ENCODE results near the gene TIMM23. TPM values are rescaled to one million over a fixed set of nuclear protein-coding genes. Genes with fewer than 3 reads are reported as not detected.
A peak's percentile ranks its signal among the peaks of the same experiment; 100 is the strongest.
"Not testable (repeated sequence)": the region's sequence is repeated elsewhere in the genome, so short reads cannot be mapped to it uniquely, and the experiment has no call there.

TIMM23 gene
- polyA plus RNA-seq, 2 donors, result 56.7 to 62.1 TPM

DNA sequence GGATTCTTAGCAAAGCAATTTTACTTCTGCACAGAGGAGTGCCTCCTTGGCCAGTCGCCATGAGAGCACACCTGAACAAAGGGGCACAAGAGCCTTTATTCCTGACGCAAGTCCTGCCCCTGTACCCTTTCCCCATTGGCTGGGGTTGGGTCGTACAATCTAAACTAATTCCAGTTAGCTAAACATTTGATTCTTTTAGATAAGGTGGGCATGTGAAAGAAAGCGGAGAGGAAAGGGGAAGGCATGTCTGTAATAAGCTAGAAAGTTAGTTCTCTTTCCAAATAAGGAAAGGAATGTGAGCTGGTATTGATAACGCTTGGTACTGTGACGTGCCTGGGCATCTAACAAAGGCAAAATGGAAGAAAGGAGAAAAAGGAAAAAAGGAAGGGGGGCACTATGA is 15.7 kb upstream of the TIMM23 start:
- not testable (repeated sequence) for H3K36me3 ChIP-seq (ENCODE audit: control insufficient read depth in 2 of 2, insufficient read depth in 2 of 2, low read length in 1 of 2); H3K4me3 ChIP-seq (ENCODE audit: low read depth in 1 of 2, low read length in 2 of 2); H3K27me3 ChIP-seq (ENCODE audit: control insufficient read depth in 1 of 2, insufficient read depth in 2 of 2, low read length in 2 of 2); H3K27ac ChIP-seq (ENCODE audit: low read depth in 2 of 2, low read length in 1 of 2); H3K9me3 ChIP-seq (ENCODE audit: control insufficient read depth in 2 of 2, insufficient read depth in 1 of 2, low read depth in 1 of 2, low read length in 1 of 2); H3K4me1 ChIP-seq (ENCODE audit: control insufficient read depth in 2 of 2, insufficient read depth in 2 of 2, low read length in 1 of 2)
- WGBS, 2 donors, result 68 to 81% methylated on average over 3 to 5 of the region's 6 CpGs

DNA sequence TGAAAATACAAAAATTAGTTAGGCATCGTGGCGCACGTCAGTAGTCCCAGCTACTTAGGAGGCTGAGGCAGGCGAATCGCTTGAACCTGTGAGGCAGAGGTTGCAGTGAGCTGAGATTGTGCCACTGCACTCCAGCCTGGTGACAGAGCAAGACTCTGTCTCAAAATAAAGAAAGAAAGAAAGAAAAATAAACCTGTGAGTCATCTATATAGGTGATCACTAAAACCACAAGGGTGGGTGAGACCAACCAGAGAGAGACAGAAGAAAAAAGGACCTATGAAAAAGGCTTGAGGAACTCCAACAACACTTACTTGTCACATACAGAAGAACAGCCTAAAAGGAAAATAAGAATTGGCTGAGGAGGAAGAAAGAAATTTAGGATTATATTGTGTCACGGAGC is 14.4 kb upstream of the TIMM23 start:
- not testable (repeated sequence) for H3K27ac ChIP-seq (ENCODE audit: low read depth in 2 of 2, low read length in 1 of 2); H3K4me1 ChIP-seq (ENCODE audit: control insufficient read depth in 2 of 2, insufficient read depth in 2 of 2, low read length in 1 of 2); H3K36me3 ChIP-seq (ENCODE audit: control insufficient read depth in 2 of 2, insufficient read depth in 2 of 2, low read length in 1 of 2); H3K4me3 ChIP-seq (ENCODE audit: low read depth in 1 of 2, low read length in 2 of 2); H3K9me3 ChIP-seq (ENCODE audit: control insufficient read depth in 2 of 2, insufficient read depth in 1 of 2, low read depth in 1 of 2, low read length in 1 of 2); H3K27me3 ChIP-seq (ENCODE audit: control insufficient read depth in 1 of 2, insufficient read depth in 2 of 2, low read length in 2 of 2)
- WGBS, 2 donors, result 96 to 97% methylated on average over 6 of the region's 6 CpGs

DNA sequence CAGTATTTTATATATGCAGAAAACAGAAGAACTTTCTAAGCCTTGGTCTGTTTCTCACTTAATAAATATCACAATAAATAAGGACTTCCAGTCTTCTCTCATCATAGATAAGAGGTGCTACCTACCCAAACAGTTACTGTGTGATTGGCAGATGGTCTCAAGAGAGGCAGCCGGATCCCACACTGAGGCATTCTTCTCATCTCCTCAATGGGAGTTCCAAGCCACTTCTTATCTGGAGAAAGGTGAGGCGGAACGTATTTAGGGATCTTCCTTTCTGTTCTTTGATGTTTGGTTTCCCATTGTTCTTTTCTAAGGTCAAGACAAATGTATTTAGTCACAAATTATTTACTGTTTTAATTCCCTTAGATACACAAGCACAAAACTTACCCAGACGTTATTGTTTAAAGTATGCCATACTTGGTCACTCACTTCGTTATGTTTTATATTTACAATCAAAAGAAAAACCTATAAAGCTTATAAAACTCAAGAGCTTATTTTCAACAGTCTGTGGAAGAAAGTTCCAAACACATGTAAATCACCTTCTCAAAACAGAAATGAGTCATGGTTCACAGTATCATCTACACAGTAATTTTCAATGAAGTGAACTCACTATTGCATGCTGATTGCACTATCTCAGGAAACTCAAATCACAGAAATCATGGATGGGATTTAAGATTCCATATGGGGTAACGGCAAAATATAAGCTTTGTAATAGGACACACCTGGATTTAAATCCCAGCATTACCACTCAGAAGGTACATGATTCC is 9.4 kb upstream of the TIMM23 start:
- not testable (repeated sequence) for H3K4me3 ChIP-seq (ENCODE audit: low read depth in 1 of 2, low read length in 2 of 2); H3K4me1 ChIP-seq (ENCODE audit: control insufficient read depth in 2 of 2, insufficient read depth in 2 of 2, low read length in 1 of 2); H3K27me3 ChIP-seq (ENCODE audit: control insufficient read depth in 1 of 2, insufficient read depth in 2 of 2, low read length in 2 of 2); H3K36me3 ChIP-seq (ENCODE audit: control insufficient read depth in 2 of 2, insufficient read depth in 2 of 2, low read length in 1 of 2); H3K9me3 ChIP-seq (ENCODE audit: control insufficient read depth in 2 of 2, insufficient read depth in 1 of 2, low read depth in 1 of 2, low read length in 1 of 2); H3K27ac ChIP-seq (ENCODE audit: low read depth in 2 of 2, low read length in 1 of 2)
- 81 to 84% methylated on average over 6 of the region's 6 CpGs for WGBS, 2 donors

DNA sequence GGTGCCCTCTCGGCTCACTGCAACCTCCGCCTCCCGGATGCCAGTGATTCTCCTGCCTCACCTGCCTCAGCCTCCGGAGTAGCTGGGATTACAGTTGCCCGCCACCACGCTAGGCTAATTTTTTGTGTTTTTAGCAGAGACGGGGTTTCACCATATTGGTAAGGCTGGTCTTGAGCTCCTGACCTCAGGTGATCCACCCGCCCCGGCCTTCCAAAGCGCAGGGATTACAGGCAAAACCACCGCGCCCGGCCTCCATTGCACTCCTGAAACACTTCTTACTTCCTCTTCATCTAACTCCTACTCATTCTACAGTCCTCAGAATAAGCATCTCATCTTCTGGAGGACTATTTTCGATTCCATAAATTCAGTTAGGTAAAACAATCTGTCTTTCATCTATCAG is 1.3 kb upstream of the TIMM23 start:
- not testable (repeated sequence) for H3K4me1 ChIP-seq (ENCODE audit: control insufficient read depth in 2 of 2, insufficient read depth in 2 of 2, low read length in 1 of 2); H3K36me3 ChIP-seq (ENCODE audit: control insufficient read depth in 2 of 2, insufficient read depth in 2 of 2, low read length in 1 of 2); H3K9me3 ChIP-seq (ENCODE audit: control insufficient read depth in 2 of 2, insufficient read depth in 1 of 2, low read depth in 1 of 2, low read length in 1 of 2); H3K27ac ChIP-seq (ENCODE audit: low read depth in 2 of 2, low read length in 1 of 2); H3K27me3 ChIP-seq (ENCODE audit: control insufficient read depth in 1 of 2, insufficient read depth in 2 of 2, low read length in 2 of 2)
- peak overlapping the region in 1 of 2 donors; percentile 82 for H3K4me3 ChIP-seq (ENCODE audit: low read depth in 1 of 2, low read length in 2 of 2)
- WGBS, 2 donors, result 35 to 45% methylated on average over 14 of the region's 14 CpGs

DNA sequence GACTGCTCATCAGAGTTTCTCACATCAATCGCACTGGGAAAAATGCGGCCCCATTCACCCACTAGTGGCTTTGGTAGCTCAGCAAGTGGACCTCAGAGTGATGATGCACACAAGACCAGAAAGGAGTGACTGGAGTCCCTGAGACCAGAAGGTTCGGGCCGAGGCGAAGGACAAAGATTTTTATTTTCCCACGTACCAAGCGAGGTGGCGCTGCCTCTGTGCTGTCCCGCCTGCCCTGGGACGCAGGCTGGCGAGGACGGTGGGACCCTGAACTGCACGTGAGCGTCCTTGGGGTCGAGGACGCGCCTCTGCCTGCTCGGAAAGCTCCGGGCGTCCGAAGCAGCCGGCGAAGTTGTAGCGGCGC is 565 bp upstream of the TIMM23 start:
- H3K27ac ChIP-seq (ENCODE audit: low read depth in 2 of 2, low read length in 1 of 2); H3K9me3 ChIP-seq (ENCODE audit: control insufficient read depth in 2 of 2, insufficient read depth in 1 of 2, low read depth in 1 of 2, low read length in 1 of 2); H3K4me1 ChIP-seq (ENCODE audit: control insufficient read depth in 2 of 2, insufficient read depth in 2 of 2, low read length in 1 of 2); H3K36me3 ChIP-seq (ENCODE audit: control insufficient read depth in 2 of 2, insufficient read depth in 2 of 2, low read length in 1 of 2); H3K27me3 ChIP-seq (ENCODE audit: control insufficient read depth in 1 of 2, insufficient read depth in 2 of 2, low read length in 2 of 2): not testable (repeated sequence)
- WGBS, 2 donors, result 0% methylated on average over 23 to 25 of the region's 25 CpGs
- H3K4me3 ChIP-seq (ENCODE audit: low read depth in 1 of 2, low read length in 2 of 2), result peak overlapping the region; percentile 74 to 82

DNA sequence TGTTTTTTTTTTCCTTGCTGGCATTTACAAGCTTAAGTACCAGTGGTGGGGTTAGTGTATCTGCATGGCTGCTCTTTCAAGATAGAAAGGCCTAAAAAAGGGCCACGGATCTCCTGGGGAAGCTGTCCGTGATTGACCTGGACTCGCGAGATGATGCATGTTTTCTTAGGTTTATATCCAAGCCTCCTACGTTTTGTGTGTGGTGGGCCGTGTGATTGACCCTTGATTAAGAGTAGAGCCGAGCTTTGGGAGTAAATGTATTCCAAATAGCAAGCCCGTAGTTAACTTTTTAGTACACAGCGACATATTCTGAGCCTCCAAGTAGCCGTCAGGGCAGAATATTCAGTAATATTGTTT is 502 bp downstream of the TIMM23 start:
- not testable (repeated sequence) for H3K9me3 ChIP-seq (ENCODE audit: control insufficient read depth in 2 of 2, insufficient read depth in 1 of 2, low read depth in 1 of 2, low read length in 1 of 2); H3K27ac ChIP-seq (ENCODE audit: low read depth in 2 of 2, low read length in 1 of 2); H3K36me3 ChIP-seq (ENCODE audit: control insufficient read depth in 2 of 2, insufficient read depth in 2 of 2, low read length in 1 of 2); H3K27me3 ChIP-seq (ENCODE audit: control insufficient read depth in 1 of 2, insufficient read depth in 2 of 2, low read length in 2 of 2); H3K4me1 ChIP-seq (ENCODE audit: control insufficient read depth in 2 of 2, insufficient read depth in 2 of 2, low read length in 1 of 2)
- 0 to 1% methylated on average over 10 of the region's 10 CpGs for WGBS, 2 donors
- peak overlapping the region; percentile 74 to 82 for H3K4me3 ChIP-seq (ENCODE audit: low read depth in 1 of 2, low read length in 2 of 2)

DNA sequence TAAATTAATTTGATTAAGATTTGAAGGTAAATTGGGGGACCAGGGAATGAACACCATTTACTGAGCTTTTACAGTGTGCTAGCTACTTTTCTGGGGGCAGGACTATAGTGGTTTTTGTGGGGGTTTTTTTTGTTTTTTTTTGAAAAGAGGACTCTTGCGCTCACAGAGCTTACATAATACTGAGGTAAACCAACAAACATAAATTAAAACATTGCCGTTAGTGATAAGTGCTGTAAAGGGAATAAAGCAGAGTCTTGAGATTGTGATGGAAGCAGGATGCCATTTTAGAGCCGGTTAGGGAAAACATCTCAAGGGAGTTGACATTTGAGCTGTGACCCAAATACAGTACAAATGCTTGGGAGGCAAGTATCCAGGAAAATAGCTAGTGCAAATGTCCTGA is 1.8 kb downstream of the TIMM23 start:
- H3K4me1 ChIP-seq (ENCODE audit: control insufficient read depth in 2 of 2, insufficient read depth in 2 of 2, low read length in 1 of 2); H3K27ac ChIP-seq (ENCODE audit: low read depth in 2 of 2, low read length in 1 of 2); H3K9me3 ChIP-seq (ENCODE audit: control insufficient read depth in 2 of 2, insufficient read depth in 1 of 2, low read depth in 1 of 2, low read length in 1 of 2); H3K27me3 ChIP-seq (ENCODE audit: control insufficient read depth in 1 of 2, insufficient read depth in 2 of 2, low read length in 2 of 2); H3K36me3 ChIP-seq (ENCODE audit: control insufficient read depth in 2 of 2, insufficient read depth in 2 of 2, low read length in 1 of 2); H3K4me3 ChIP-seq (ENCODE audit: low read depth in 1 of 2, low read length in 2 of 2): not testable (repeated sequence)
- 68 to 74% methylated on average over 3 of the region's 3 CpGs for WGBS, 2 donors

DNA sequence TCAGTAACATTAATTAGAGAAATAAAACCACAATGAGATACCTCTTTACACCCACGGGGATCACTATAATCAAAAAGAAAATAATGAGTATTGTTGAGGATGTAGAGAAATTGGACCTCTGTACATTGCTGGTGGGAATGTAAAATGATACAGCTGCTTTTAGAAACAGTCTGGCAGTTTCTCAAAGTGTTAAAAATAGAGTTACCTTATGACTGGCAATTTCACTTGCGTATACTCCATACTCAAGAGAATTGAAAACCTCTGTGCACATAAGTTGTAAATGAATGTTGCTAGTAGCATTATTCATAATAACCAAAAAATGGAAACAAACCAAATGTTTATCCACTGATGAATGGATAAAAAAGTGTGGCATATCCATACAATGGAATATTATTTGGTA is 6.3 kb downstream of the TIMM23 start:
- not testable (repeated sequence) for H3K9me3 ChIP-seq (ENCODE audit: control insufficient read depth in 2 of 2, insufficient read depth in 1 of 2, low read depth in 1 of 2, low read length in 1 of 2); H3K27me3 ChIP-seq (ENCODE audit: control insufficient read depth in 1 of 2, insufficient read depth in 2 of 2, low read length in 2 of 2); H3K36me3 ChIP-seq (ENCODE audit: control insufficient read depth in 2 of 2, insufficient read depth in 2 of 2, low read length in 1 of 2); H3K4me3 ChIP-seq (ENCODE audit: low read depth in 1 of 2, low read length in 2 of 2); H3K4me1 ChIP-seq (ENCODE audit: control insufficient read depth in 2 of 2, insufficient read depth in 2 of 2, low read length in 1 of 2); H3K27ac ChIP-seq (ENCODE audit: low read depth in 2 of 2, low read length in 1 of 2)
- WGBS, 2 donors, result 80 to 87% methylated on average over 1 of the region's 2 CpGs

DNA sequence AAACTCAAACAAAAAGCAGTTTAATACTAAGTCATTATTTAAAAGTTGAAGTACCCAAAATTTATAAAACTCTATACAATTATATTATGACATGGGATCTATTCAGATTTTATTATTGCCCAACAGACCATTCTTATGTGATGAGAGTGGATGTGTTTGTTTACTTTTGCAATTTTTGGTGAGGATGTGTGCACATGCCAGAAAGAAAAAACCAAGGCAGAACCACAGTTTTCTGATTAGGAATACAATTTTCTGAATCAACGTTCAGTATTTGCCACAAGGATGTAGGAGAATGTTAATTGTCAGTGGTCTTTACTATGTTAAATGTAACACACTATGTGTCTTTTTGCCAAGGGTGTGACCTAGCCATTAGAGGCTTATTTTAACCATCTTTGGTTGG is 9.1 kb downstream of the TIMM23 start:
- H3K4me1 ChIP-seq (ENCODE audit: control insufficient read depth in 2 of 2, insufficient read depth in 2 of 2, low read length in 1 of 2); H3K9me3 ChIP-seq (ENCODE audit: control insufficient read depth in 2 of 2, insufficient read depth in 1 of 2, low read depth in 1 of 2, low read length in 1 of 2); H3K27ac ChIP-seq (ENCODE audit: low read depth in 2 of 2, low read length in 1 of 2); H3K4me3 ChIP-seq (ENCODE audit: low read depth in 1 of 2, low read length in 2 of 2); H3K36me3 ChIP-seq (ENCODE audit: control insufficient read depth in 2 of 2, insufficient read depth in 2 of 2, low read length in 1 of 2); H3K27me3 ChIP-seq (ENCODE audit: control insufficient read depth in 1 of 2, insufficient read depth in 2 of 2, low read length in 2 of 2): not testable (repeated sequence)
- WGBS, 2 donors, result 49 to 58% methylated on average over 1 of the region's 1 CpG

DNA sequence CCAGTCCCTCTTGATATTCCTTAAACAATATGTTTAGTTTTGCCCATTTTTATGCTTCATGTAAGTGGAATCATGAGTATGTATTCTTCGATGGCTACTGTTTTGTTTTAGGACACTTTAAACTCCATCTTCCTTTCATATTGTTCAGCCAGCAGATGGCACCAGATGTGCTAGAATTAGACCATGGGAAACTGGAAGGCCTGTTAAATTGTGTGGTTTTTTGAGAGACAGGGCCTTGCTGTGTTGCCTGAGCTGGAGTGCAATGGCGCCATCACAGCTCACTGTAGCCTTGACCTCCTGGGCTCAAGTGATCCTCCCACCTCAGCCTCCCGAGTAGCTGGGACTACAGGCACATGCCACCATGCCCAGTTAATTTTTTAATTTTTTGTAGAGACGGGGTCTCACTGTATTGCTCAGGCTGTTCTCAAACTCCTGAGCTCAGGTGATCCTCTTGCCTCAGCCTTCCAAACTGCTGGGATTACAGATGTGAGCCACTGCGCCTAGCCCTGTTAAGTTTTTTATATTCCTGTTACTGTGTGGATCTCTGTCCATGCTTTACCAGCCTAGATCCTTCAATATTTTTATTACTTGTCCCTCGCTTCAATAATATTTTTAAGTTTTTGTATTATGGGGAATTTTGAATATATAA is 11.4 kb downstream of the TIMM23 start:
- 67 to 79% methylated on average over 4 to 5 of the region's 6 CpGs for WGBS, 2 donors
- H3K27ac ChIP-seq (ENCODE audit: low read depth in 2 of 2, low read length in 1 of 2); H3K36me3 ChIP-seq (ENCODE audit: control insufficient read depth in 2 of 2, insufficient read depth in 2 of 2, low read length in 1 of 2); H3K4me3 ChIP-seq (ENCODE audit: low read depth in 1 of 2, low read length in 2 of 2); H3K9me3 ChIP-seq (ENCODE audit: control insufficient read depth in 2 of 2, insufficient read depth in 1 of 2, low read depth in 1 of 2, low read length in 1 of 2); H3K27me3 ChIP-seq (ENCODE audit: control insufficient read depth in 1 of 2, insufficient read depth in 2 of 2, low read length in 2 of 2); H3K4me1 ChIP-seq (ENCODE audit: control insufficient read depth in 2 of 2, insufficient read depth in 2 of 2, low read length in 1 of 2): not testable (repeated sequence)
